SK-N-SH (cell line): Measurements from ENCODE around the gene FGF5. TPM values are rescaled to one million over a fixed set of nuclear protein-coding genes. Genes with fewer than 3 reads are reported as not detected.

Source experiments
- CTCF ChIA-PET: fragments of 300-600, 350-600 bp; formaldehyde crosslinking; extraction: SDS; loops from one replicate; lab custom pipeline; 2021; lab: Yijun Ruan, JAX
- POLR2A ChIA-PET: fragments of 350-600 bp; sonication (Branson Sonifier 250); formaldehyde crosslinking; extraction: SDS; loops from one replicate; lab custom pipeline; 2020; ENCODE audit warnings: antibody characterized with exemption, inconsistent platforms; lab: Yijun Ruan, JAX
- DNase-seq: peaks from one replicate; pipeline ENCODE4 v3.0.0; 2012
- H2AFZ ChIP-seq: fragments of 200-600 bp; sonication (generic); 2 replicates; pipeline ENCODE4 v1.8.1; 2016; ENCODE audit warnings: antibody characterized with exemption, mild to moderate bottlenecking, low read depth
- H3F3A ChIP-seq: fragments of 200-600 bp; sonication (generic); replicated peaks from 2 replicates; pipeline ENCODE3; 2016; ENCODE audit warnings: antibody characterized with exemption, mild to moderate bottlenecking; ENCODE audit not compliant: insufficient read depth
- H3K27ac ChIP-seq, 2 experiments: fragments of 200-500 bp in 1 of 2; fragments of 200-600 bp in 1 of 2; sonication (Bioruptor generic) in 1 of 2; sonication (generic), shearing (Covaris generic) in 1 of 2; 2 replicates each; pipeline versions ENCODE4 v1.5.1 to v1.6.1; 2014 to 2016; ENCODE audit warnings: low read depth in 2 of 2, inconsistent platforms in 1 of 2, low read length in 1 of 2, mild to moderate bottlenecking in 1 of 2, mixed read lengths in 1 of 2
- H3K27me3 ChIP-seq: fragments of 200-600 bp; sonication (generic), shearing (Covaris generic); 2 replicates; pipeline ENCODE4 v1.6.1; 2016; ENCODE audit warnings: mixed run types; ENCODE audit not compliant: insufficient read depth
- H3K36me3 ChIP-seq, 2 experiments: fragments of 200-500 bp in 1 of 2; fragments of 200-600 bp in 1 of 2; sonication (Bioruptor generic) in 1 of 2; sonication (generic) in 1 of 2; replicated peaks in 1 of 2; 2 replicates each; pipeline versions ENCODE3 to v1.5.1; 2014 to 2016; ENCODE audit warnings: low read length in 1 of 2, mild to moderate bottlenecking in 1 of 2; ENCODE audit not compliant: insufficient read depth in 2 of 2, control insufficient read depth in 1 of 2
- H3K4me1 ChIP-seq, 2 experiments: fragments of 200-500 bp in 1 of 2; fragments of 200-600 bp in 1 of 2; sonication (Bioruptor generic) in 1 of 2; sonication (generic), shearing (Covaris generic) in 1 of 2; 2 replicates each; pipeline versions ENCODE4 v1.5.1 to v1.6.1; 2014 to 2016; ENCODE audit warnings: low read depth in 1 of 2, low read length in 1 of 2, mixed run types in 1 of 2; ENCODE audit not compliant: insufficient read depth in 2 of 2, control insufficient read depth in 1 of 2
- H3K4me2 ChIP-seq: fragments of 200-600 bp; sonication (generic), shearing (Covaris generic); 2 replicates; pipeline ENCODE4 v1.6.1; 2017; ENCODE audit warnings: mixed run types
- H3K4me3 ChIP-seq, 2 experiments: fragments of 200-500 bp in 1 of 2; fragments of 200-600 bp in 1 of 2; sonication (Bioruptor generic) in 1 of 2; sonication (generic), shearing (Covaris generic) in 1 of 2; 2 replicates each; pipeline versions ENCODE4 v1.5.1 to v1.8.1; 2014 to 2016; ENCODE audit warnings: low read depth in 2 of 2, inconsistent platforms in 1 of 2, low read length in 1 of 2, mild to moderate bottlenecking in 1 of 2, mixed read lengths in 1 of 2, moderate library complexity in 1 of 2
- H3K79me2 ChIP-seq: fragments of 200-600 bp; sonication (generic); 2 replicates; pipeline ENCODE4 v1.8.1; 2017; ENCODE audit warnings: mild to moderate bottlenecking; ENCODE audit not compliant: insufficient read depth
- H3K9ac ChIP-seq: fragments of 200-600 bp; sonication (generic); 2 replicates; pipeline ENCODE4 v1.6.1; 2017; ENCODE audit warnings: mixed run types
- H3K9me2 ChIP-seq: fragments of 200-600 bp; sonication (generic); 2 replicates; pipeline ENCODE4 v1.6.1; 2017; ENCODE audit warnings: mixed run types
- H3K9me3 ChIP-seq: fragments of 200-600 bp; sonication (generic); 2 replicates; pipeline ENCODE4 v1.6.1; 2017; ENCODE audit warnings: mixed run types, mild to moderate bottlenecking, moderate library complexity
- H4K20me1 ChIP-seq: fragments of 200-600 bp; sonication (generic); 2 replicates; pipeline ENCODE4 v1.6.1; 2017; ENCODE audit warnings: mild to moderate bottlenecking, mixed run types; ENCODE audit not compliant: insufficient read depth
- CTCF ChIP-seq: fragments of 200-600 bp; sonication (generic); IDR thresholded peaks from 2 replicates; pipeline ENCODE4 v1.6.1; 2017; ENCODE audit warnings: antibody characterized with exemption, mild to moderate bottlenecking, moderate library complexity
- ELF1 ChIP-seq: IDR thresholded peaks from 2 replicates; pipeline ENCODE4 v1.4.0; 2012
- EP300 ChIP-seq, 2 experiments: IDR thresholded peaks; 2 replicates each; pipeline versions ENCODE4 v1.4.0 to v1.6.1; 2012; ENCODE audit warnings: borderline replicate concordance in 1 of 2, low read depth in 1 of 2, low read length in 1 of 2
- FOSL2 ChIP-seq: IDR thresholded peaks from 2 replicates; pipeline ENCODE4 v1.4.0; 2012; ENCODE audit warnings: low read depth, mild to moderate bottlenecking, moderate library complexity, borderline replicate concordance
- FOXJ3 ChIP-seq: sonication (generic); formaldehyde crosslinking; IDR thresholded peaks from 2 replicates; pipeline ENCODE4 v1.5.1; 2020; ENCODE audit warnings: mild to moderate bottlenecking, missing genetic modification reagents
- FOXM1 ChIP-seq: IDR thresholded peaks from 2 replicates; pipeline ENCODE4 v1.4.0; 2012; ENCODE audit warnings: low read depth, mild to moderate bottlenecking
- JUND ChIP-seq: IDR thresholded peaks from 2 replicates; pipeline ENCODE4 v1.4.0; 2012
- MAX ChIP-seq: IDR thresholded peaks from 2 replicates; pipeline ENCODE4 v1.4.0; 2012; ENCODE audit warnings: low read depth
- MEF2A ChIP-seq: IDR thresholded peaks from 2 replicates; pipeline ENCODE4 v1.4.0; 2012; ENCODE audit warnings: low read depth, borderline replicate concordance
- NFIC ChIP-seq: IDR thresholded peaks from 2 replicates; pipeline ENCODE4 v1.4.0; 2012; ENCODE audit warnings: borderline replicate concordance
- NRF1 ChIP-seq: IDR thresholded peaks from 2 replicates; pipeline ENCODE4 v1.6.1; 2012; ENCODE audit warnings: low read depth, mild to moderate bottlenecking, low read length
- TCF12 ChIP-seq: IDR thresholded peaks from 2 replicates; pipeline ENCODE4 v1.4.0; 2012
- USF2 ChIP-seq: fragments of 150-350 bp; IDR thresholded peaks from 2 replicates; pipeline ENCODE4 v1.6.1; 2017; ENCODE audit warnings: antibody characterized with exemption, low read length, low read depth, borderline replicate concordance
- WGBS: methylation state at CpG from one replicate; pipeline ENCODE4 v1.1.6; 2017; ENCODE audit warnings: low lambda C conversion rate; 5-methylcytosine and 5-hydroxymethylcytosine counted together
- polyA plus RNA-seq, 3 experiments: library from polyadenylated mRNA; depleted of rRNA; stranded (reverse); fragments of >200 nt; gene quantifications; 2 replicates each; pipeline ENCODE4 v1.2.3, GENCODE V29; 2012

The FGF5 gene
- polyA plus RNA-seq, 1 of the 3 experiments (the other 2 are of a cell fraction) = 17.7 TPM

DNA sequence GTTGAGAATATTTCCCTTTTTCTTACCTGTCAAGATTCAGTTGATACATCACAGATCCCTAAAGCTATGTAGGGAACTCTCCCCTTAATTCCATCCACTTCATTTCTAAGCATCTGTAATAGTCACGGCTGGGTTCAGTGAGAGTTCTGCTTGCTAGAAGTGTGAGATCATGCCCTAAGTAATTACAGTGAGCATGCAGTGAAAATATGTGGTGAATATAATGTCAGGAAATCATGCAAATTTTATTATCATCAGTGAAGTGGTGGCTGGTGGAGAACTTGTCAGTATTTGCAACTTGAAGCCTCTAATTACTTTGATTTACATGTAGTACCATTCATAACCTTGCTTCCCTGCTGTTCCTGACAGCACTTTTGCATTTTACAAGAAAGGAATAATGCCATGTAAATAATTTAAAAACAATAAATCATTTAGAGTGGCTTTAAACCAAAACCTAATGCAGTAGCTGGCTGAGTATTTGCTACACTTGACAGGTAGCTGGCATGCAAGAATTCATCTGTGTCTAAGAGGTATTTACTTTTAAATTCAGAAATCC lies 40.8 kb downstream of the FGF5 start (continued):
- TF ChIP-seq FOXJ3 (CRISPR knock-in tag) = no peak
- no peak for TF ChIP-seq ELF1
- no peak for TF ChIP-seq CTCF
- TF ChIP-seq NRF1 = no peak
- TF ChIP-seq TCF12 = peak; percentile 81
- TF ChIP-seq EP300 (IDR thresholded peaks at IDR 0.05; ENCODE audit: borderline replicate concordance in 1 of 2, low read depth in 1 of 2, low read length in 1 of 2) = peak; percentile 4 to 64; a peak in 2 of 4 replicates
- no peak for TF ChIP-seq USF2
- TF ChIP-seq, all 33 proteins: peak for 6

DNA sequence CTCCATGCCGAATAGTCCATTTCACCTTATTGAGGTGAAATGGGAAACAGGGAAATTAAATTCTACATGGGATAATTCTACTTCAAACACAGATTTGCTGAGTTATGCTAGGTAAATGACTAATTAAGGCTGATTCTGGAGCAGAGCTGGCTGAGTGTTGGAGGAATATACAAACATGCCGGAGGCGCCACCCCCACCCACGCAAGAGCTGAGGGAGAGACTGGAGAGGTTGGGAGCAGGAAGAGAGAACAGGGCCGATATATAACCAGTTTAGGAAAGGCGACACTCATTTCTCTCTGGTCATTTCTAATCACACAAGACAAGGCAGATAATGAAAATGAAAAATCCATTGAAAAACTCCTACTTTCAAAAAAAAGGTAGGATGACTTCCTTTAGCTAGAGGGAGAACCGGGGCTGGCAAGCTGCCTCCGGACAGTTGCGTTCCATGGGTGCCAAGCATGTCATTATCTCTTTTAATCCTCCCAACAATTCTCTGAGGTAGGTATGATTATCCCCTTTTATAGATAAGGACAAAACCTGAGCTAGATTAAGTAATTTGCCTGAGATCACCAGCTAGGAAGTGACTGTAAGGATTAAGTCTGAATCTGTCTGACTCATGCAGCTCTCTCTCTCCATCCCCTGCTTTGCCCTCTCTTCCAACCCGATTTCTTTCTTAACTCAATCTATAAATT lies 41.5 kb downstream of the FGF5 start:
- Histone ChIP-seq H3K4me1 (peaks cover 5 to 35% of the 10 kb centered on the region in 2 experiments), H3F3A (peaks cover 71% of the 10 kb centered on the region), H3K9me3 (no peaks in the 10 kb centered on the region)
- TF ChIP-seq JUND (peak; percentile 59), FOXM1 (peak; percentile 25; the same call in 1 of the 2 replicates), MEF2A (no peak), TCF12 (peak; percentile 45; the same call in 1 of the 2 replicates), FOSL2 (peak; percentile 74; the same call in 1 of the 2 replicates), MAX (no peak), NFIC (peak; percentile 40; the same call in 1 of the 2 replicates), EP300 (IDR thresholded peaks at IDR 0.05; ENCODE audit: borderline replicate concordance in 1 of 2, low read depth in 1 of 2, low read length in 1 of 2) (peak in 1 of 2 experiments; percentile 65; a peak in 1 of 4 replicates)
- TF ChIP-seq, all 33 proteins: peak for 6
- Histone ChIP-seq H3K27ac (peak overlapping the region; percentile 72 to 98), H3K9me2 (no peaks in the 10 kb centered on the region), H4K20me1 (no peaks in the 10 kb centered on the region), H3K4me3 (peak overlapping the region; percentile 18 to 27; a peak in 2 of 4 replicates), H3K4me2 (peak overlapping the region; percentile 68), H3K27me3 (no peaks in the 10 kb centered on the region), H3K9ac (peak overlapping the region; percentile 63), H3K79me2 (peaks cover 8% of the 10 kb centered on the region; the same call in 1 of the 2 replicates), H3K36me3 (no peaks in the 10 kb centered on the region), H2AFZ (no peak overlapping the region)
- peak; percentile 30 for DNase-seq
- WGBS = 6% methylated on average over 10 of the region's 10 CpGs
- ChIA-PET CTCF (interaction anchor here (0.6 to 1.4 kb wide), 3 partner anchors 29 to 1553 kb away, joined by 3 read pairs; no protein-coding TSS in a partner anchor), POLR2A (no interaction called here)
